ENCODE measurements around the gene TBC1D20.

The TBC1D20 gene

DNA sequence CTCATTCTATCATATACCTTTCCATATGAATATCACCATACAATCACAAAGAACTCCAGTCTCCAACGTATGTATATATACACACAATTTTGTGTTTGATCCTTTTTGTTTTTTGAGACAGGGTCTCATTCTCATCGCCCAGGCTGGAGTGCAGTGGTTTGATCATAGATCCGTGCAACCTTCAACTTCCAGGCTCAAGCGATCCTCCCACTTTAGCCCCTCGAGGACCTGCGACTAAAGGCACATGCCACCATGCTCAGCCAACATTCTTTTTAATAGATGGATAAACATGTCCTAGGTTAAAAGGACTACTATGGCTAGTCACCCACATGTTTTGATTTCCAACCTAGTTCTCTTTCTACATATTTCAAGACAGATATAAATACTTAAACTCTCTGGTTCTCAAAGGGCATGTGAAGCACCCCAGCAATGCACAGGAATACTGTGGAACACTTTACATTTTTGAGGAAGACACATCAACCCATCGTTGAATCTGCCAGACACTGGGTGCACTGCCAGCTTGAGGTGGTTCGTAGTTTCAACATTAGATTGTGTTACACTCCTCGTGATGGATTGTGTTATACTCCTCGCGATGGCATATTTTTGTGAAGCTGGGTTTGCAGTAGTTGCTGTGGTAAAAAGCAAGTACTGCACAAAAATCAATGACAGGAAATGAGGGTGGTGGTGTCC lies 40.9 kb upstream of the TBC1D20 start:
- no peak overlapping the region for H3K4me3 ChIP-seq (ENCODE audit: low read depth, low read length)
- no peak for DNase-seq (ENCODE audit: low read depth)
- TF ChIP-seq, protein P1, sequence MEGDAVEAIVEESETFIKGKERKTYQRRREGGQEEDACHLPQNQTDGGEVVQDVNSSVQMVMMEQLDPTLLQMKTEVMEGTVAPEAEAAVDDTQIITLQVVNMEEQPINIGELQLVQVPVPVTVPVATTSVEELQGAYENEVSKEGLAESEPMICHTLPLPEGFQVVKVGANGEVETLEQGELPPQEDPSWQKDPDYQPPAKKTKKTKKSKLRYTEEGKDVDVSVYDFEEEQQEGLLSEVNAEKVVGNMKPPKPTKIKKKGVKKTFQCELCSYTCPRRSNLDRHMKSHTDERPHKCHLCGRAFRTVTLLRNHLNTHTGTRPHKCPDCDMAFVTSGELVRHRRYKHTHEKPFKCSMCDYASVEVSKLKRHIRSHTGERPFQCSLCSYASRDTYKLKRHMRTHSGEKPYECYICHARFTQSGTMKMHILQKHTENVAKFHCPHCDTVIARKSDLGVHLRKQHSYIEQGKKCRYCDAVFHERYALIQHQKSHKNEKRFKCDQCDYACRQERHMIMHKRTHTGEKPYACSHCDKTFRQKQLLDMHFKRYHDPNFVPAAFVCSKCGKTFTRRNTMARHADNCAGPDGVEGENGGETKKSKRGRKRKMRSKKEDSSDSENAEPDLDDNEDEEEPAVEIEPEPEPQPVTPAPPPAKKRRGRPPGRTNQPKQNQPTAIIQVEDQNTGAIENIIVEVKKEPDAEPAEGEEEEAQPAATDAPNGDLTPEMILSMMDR (conservative IDR thresholded peaks at IDR 0.05; ENCODE audit: low read depth, low read length) = no peak

DNA sequence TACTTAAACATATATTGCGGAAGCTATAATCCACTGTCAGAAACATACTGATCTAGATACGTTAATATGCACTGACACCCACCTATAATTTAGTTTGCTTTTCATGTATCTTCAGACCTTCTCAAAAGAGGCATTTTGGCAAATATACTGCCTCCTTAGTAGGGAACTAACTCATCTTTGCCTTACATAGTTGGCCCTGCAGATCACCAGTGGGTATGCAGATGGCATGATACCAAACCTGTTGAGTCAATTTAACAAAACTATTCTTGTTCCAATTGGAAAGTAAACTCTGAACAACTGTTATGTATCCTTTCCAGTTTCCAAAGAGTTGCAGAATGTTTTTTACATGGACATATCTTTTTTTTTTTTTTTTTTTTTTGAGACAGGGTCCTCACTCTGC lies 35.6 kb upstream of the TBC1D20 start:
- no peak for DNase-seq (ENCODE audit: low read depth)
- no peak overlapping the region for H3K4me3 ChIP-seq (ENCODE audit: low read depth, low read length)
- TF ChIP-seq, protein P1 (conservative IDR thresholded peaks at IDR 0.05; ENCODE audit: low read depth, low read length) = no peak

DNA sequence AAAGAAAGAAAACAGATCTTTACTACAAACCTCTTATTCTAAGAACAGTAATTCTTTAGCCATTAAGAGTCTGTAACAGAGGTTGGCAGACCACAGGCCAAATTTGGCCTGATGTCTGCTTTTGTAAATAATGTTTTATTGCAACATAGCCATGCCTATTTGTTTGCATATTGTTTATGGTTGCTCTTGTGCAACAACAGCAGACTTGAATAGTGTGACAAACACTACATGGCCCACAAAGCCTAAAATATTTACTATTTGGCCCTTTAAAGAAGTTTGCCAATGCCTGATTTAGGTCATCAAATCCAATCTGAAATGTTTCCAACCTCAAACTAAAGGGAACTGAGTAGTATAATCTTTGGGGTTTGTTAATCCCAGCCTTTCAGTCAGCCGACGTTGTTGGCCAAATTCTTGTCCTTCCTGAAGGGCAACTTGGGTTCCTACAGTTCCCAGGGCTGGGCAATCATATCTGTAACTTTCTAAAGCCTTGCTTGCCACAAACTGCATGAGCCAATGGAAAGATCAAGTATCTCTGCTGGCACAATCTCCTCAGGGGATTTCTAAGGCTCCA lies 33.9 kb upstream of the TBC1D20 start:
- no peak overlapping the region for H3K4me3 ChIP-seq (ENCODE audit: low read depth, low read length)
- TF ChIP-seq, protein P1 (conservative IDR thresholded peaks at IDR 0.05; ENCODE audit: low read depth, low read length) = no peak
- peak; percentile 35 for DNase-seq (ENCODE audit: low read depth)

DNA sequence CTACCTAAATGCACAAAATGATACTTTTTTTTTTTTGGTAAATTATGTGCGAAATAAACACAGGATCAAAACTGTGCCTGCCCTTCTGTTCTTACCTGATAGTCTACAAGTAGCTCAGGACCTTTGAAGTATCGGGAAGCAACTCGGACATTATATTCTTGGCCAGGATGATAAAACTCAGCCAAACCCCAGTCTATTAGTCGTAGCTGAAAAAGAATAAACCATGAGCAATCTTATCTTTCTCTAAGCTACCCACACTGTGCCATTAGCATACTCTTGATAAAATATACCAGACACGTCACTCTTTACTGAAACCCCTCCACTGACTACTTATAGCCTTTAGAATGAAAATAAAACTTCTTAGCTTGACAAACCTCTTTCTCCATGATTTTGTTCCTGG lies 29.8 kb upstream of the TBC1D20 start:
- TF ChIP-seq, protein P1 (conservative IDR thresholded peaks at IDR 0.05; ENCODE audit: low read depth, low read length) = no peak
- H3K4me3 ChIP-seq (ENCODE audit: low read depth, low read length) = no peak overlapping the region
- DNase-seq (ENCODE audit: low read depth) = no peak

DNA sequence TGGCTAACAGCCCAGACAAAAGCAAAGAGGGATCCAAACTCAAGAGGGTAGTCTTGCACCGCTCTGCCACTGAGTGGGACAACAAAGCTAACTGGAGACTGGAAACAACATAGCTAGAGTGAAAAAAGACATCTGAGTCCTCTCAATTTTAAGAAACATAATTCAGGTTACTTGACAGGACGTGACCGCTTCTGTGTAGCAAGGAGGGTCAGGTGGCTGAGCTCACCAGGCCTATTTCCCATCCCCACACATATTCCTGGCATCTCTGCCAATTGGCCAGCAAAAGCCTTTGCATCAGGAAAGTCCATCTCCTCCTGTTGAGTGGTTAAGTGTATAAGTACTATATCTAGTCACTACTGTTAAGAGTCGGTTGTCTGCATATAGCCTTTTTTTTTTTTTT lies 25.3 kb upstream of the TBC1D20 start:
- H3K4me3 ChIP-seq (ENCODE audit: low read depth, low read length) = no peak overlapping the region
- no peak for DNase-seq (ENCODE audit: low read depth)
- TF ChIP-seq, protein P1 (conservative IDR thresholded peaks at IDR 0.05; ENCODE audit: low read depth, low read length) = no peak

DNA sequence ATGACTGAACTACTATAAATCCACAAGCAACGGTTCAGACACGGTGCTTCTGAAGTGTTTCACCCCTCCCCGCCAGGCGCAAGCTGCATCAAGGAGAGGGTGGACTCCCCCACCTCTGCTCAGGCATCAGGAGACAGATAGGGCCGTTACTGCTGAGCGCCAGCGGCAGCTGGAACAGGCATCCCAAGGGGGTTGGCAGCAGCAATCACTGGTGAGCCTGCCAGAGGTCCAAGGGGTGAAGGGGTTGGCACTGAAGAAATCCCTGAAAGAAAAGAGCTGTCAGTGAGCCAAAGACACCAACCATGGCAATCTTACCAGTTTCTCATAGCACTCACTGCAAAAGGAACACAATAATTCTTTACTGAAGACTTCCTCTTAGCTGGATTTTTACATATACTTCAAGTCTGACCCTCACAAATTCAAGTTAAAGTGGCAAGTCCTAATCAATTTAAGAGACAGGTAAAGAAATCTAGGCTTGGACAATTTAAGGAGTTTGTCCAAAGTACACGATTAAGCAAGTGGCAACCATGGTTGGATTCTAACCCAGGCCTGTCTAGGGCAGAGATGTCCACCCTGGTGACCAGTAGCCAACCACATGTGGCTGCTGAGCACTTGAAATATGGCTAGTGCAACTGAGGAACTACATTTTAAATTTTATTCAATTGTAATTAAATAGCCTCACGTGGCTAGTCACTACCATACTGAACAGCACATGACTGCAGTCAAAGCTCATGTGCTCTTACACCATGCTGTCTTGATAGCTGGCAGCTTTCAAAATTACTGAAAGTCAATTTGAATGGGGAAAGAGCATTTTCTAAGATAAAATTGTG lies 21.7 kb upstream of the TBC1D20 start:
- TF ChIP-seq, protein P1 (conservative IDR thresholded peaks at IDR 0.05; ENCODE audit: low read depth, low read length) = no peak
- no peak for DNase-seq (ENCODE audit: low read depth)
- H3K4me3 ChIP-seq (ENCODE audit: low read depth, low read length) = no peak overlapping the region

All from choroid plexus epithelial cell (primary cell).